HCT116 (cell line): ENCODE results near the gene SHISA7. TPM values are rescaled to one million over a fixed set of nuclear protein-coding genes. Genes with fewer than 3 reads are reported as not detected.

ENCODE experiments used
- ATAC-seq: fragments of 200-7000 bp; cut with Tn5 transposase; 2 replicates; pipeline ENCODE4 v1.9.1; 2020; ENCODE audit warnings: mild to moderate bottlenecking, moderate library complexity
- BruUV-seq: library from RNA; stranded (reverse); fragments of 400-500 nt; replicated peaks from 2 replicates; lab custom pipeline; 2021; lab: Mats Ljungman, UMichigan
- CTCF ChIA-PET: fragments of 300-600 bp; sonication (Branson Sonifier 250); formaldehyde crosslinking; loops from one replicate; lab custom pipeline; 2021; ENCODE audit warnings: antibody characterized with exemption; lab: Charles Lee
- POLR2A ChIA-PET: fragments of 300-600, 350-600 bp; sonication (Branson Sonifier 250); formaldehyde crosslinking; loops from one replicate; lab custom pipeline; 2021; ENCODE audit warnings: antibody characterized with exemption; lab: Charles Lee
- RAD21 ChIA-PET, 2 experiments: fragments of 300-600 bp; sonication (Branson Sonifier 250); formaldehyde crosslinking; loops; one replicate each; lab custom pipeline; 2023; ENCODE audit warnings: low total read pairs in 2 of 2; ENCODE audit not compliant: uncharacterized antibody in 2 of 2, unreplicated experiment in 2 of 2, low non-redundant PET in 1 of 2; lab: Charles Lee
- DNase-seq: peaks from one replicate; pipeline ENCODE4 v3.0.0-alpha.2; 2010; ENCODE audit warnings: low read depth, low spot score
- H2AFZ ChIP-seq: fragments of 200-600 bp; shearing (Covaris generic), sonication (generic); 2 replicates; pipeline ENCODE4 v1.6.1; 2017; ENCODE audit warnings: low read depth, mixed run types, mixed read lengths, antibody characterized with exemption, low read length; ENCODE audit not compliant: poor library complexity, severe bottlenecking
- H3K27ac ChIP-seq: 2 replicates; pipeline ENCODE4 v1.5.1; 2012; ENCODE audit warnings: low read depth, low read length
- H3K27me3 ChIP-seq: fragments of 200-600 bp; sonication (generic); 2 replicates; pipeline ENCODE4 v1.6.1; 2016; ENCODE audit warnings: mixed run types, low read length, mixed read lengths; ENCODE audit not compliant: insufficient read depth
- H3K36me3 ChIP-seq, 2 experiments: fragments of 200-500 bp in 1 of 2; fragments of 200-600 bp in 1 of 2; sonication (Bioruptor generic) in 1 of 2; sonication (generic) in 1 of 2; 2 replicates each; pipeline versions ENCODE4 v1.5.1 to v1.6.1; 2014 to 2016; ENCODE audit warnings: low read length in 2 of 2, inconsistent platforms in 1 of 2, mixed read lengths in 1 of 2, mixed run types in 1 of 2; ENCODE audit not compliant: insufficient read depth in 2 of 2, control insufficient read depth in 1 of 2
- H3K4me1 ChIP-seq, 2 experiments: fragments of 200-600 bp in 1 of 2; sonication (generic) in 1 of 2; 2 replicates each; pipeline versions ENCODE4 v1.5.1 to v1.6.1; 2012 to 2017; ENCODE audit warnings: low read length in 2 of 2, inconsistent platforms in 1 of 2, mild to moderate bottlenecking in 1 of 2, mixed read lengths in 1 of 2, mixed run types in 1 of 2, moderate library complexity in 1 of 2; ENCODE audit not compliant: insufficient read depth in 2 of 2, control insufficient read depth in 1 of 2
- H3K4me2 ChIP-seq: fragments of 200-600 bp; sonication (generic); 2 replicates; pipeline ENCODE4 v1.6.1; 2017; ENCODE audit warnings: mixed run types, low read length, mixed read lengths
- H3K4me3 ChIP-seq, 2 experiments: fragments of 200-600 bp in 1 of 2; sonication (generic) in 1 of 2; replicated peaks in 1 of 2; 2 replicates each; pipeline ENCODE4 v1.5.1; 2011 to 2016; ENCODE audit warnings: low read length in 2 of 2, control low read depth in 1 of 2, low read depth in 1 of 2, mild to moderate bottlenecking in 1 of 2, mixed read lengths in 1 of 2, mixed run types in 1 of 2
- H3K79me2 ChIP-seq: fragments of 200-600 bp; sonication (generic); 2 replicates; pipeline ENCODE4 v1.6.1; 2017; ENCODE audit warnings: mild to moderate bottlenecking, mixed run types, low read length, moderate library complexity, mixed read lengths; ENCODE audit not compliant: insufficient read depth
- H3K9ac ChIP-seq: fragments of 200-600 bp; sonication (generic); 2 replicates; pipeline ENCODE4 v1.6.1; 2016; ENCODE audit warnings: low read length, mixed read lengths
- H3K9me2 ChIP-seq: fragments of 200-600 bp; sonication (generic), shearing (Covaris generic); 2 replicates; pipeline ENCODE4 v1.6.1; 2017; ENCODE audit warnings: mixed run types, mild to moderate bottlenecking, moderate library complexity; ENCODE audit not compliant: insufficient read depth
- H3K9me3 ChIP-seq, 2 experiments: fragments of 200-500 bp in 1 of 2; fragments of 200-600 bp in 1 of 2; sonication (Bioruptor generic) in 1 of 2; sonication (generic) in 1 of 2; 2 replicates each; pipeline ENCODE4 v1.6.1; 2014 to 2017; ENCODE audit warnings: low read length in 2 of 2, mixed read lengths in 2 of 2, inconsistent platforms in 1 of 2, low read depth in 1 of 2, mild to moderate bottlenecking in 1 of 2, mixed run types in 1 of 2, moderate library complexity in 1 of 2; ENCODE audit not compliant: control insufficient read depth in 1 of 2, insufficient read depth in 1 of 2
- H4K20me1 ChIP-seq: fragments of 200-600 bp; sonication (generic), shearing (Covaris generic); 2 replicates; pipeline ENCODE4 v1.6.1; 2017; ENCODE audit warnings: mixed run types, mild to moderate bottlenecking, moderate library complexity; ENCODE audit not compliant: insufficient read depth
- ATF3 ChIP-seq: IDR thresholded peaks from 2 replicates; pipeline ENCODE4 v1.6.1; 2012
- CBX3 ChIP-seq: IDR thresholded peaks from 2 replicates; pipeline ENCODE4 v1.6.1; 2012; ENCODE audit warnings: low read depth
- CEBPB ChIP-seq: IDR thresholded peaks from 2 replicates; pipeline ENCODE4 v1.6.1; 2012; ENCODE audit warnings: low read depth
- CTCF ChIP-seq, 3 experiments: fragments of 200-600 bp in 1 of 3; sonication (generic) in 1 of 3; IDR thresholded peaks in 2 of 3; conservative IDR thresholded peaks in 1 of 3; 2 replicates each; pipeline ENCODE4 v1.5.1; 2012 to 2017; ENCODE audit warnings: low read depth in 2 of 3, low read length in 2 of 3, antibody characterized with exemption in 1 of 3, borderline replicate concordance in 1 of 3, control low read depth in 1 of 3, mild to moderate bottlenecking in 1 of 3, mixed read lengths in 1 of 3, mixed run types in 1 of 3, moderate library complexity in 1 of 3; ENCODE audit not compliant: insufficient read depth in 1 of 3
- EGR1 ChIP-seq: IDR thresholded peaks from 2 replicates; pipeline ENCODE4 v1.6.1; 2012; ENCODE audit warnings: low read depth
- ELF1 ChIP-seq: IDR thresholded peaks from 2 replicates; pipeline ENCODE4 v1.6.1; 2012; ENCODE audit warnings: low read depth, borderline replicate concordance
- EZH2 ChIP-seq: fragments of 200-600 bp; sonication (generic); IDR thresholded peaks from 2 replicates; pipeline ENCODE4 v1.6.1; 2017; ENCODE audit warnings: antibody characterized with exemption, mixed run types
- EZH2phosphoT487 ChIP-seq: fragments of 200-600 bp; IDR thresholded peaks from 2 replicates; pipeline ENCODE4 v1.6.1; 2018; ENCODE audit warnings: antibody characterized with exemption, borderline replicate concordance
- JUND ChIP-seq: IDR thresholded peaks from 2 replicates; pipeline ENCODE4 v1.6.1; 2012
- POLR2A ChIP-seq: IDR thresholded peaks from 2 replicates; pipeline ENCODE4 v1.7.0; 2011; ENCODE audit warnings: borderline replicate concordance; ENCODE audit not compliant: insufficient read depth, insufficient read length; ENCODE audit errors: extremely low read depth
- POLR2AphosphoS5 ChIP-seq: IDR thresholded peaks from 2 replicates; pipeline ENCODE4 v1.6.1; 2011; ENCODE audit warnings: mild to moderate bottlenecking, low read depth, low read length, moderate library complexity
- RAD21 ChIP-seq: IDR thresholded peaks from 2 replicates; pipeline ENCODE4 v1.6.1; 2012; ENCODE audit warnings: low read depth, mild to moderate bottlenecking
- REST ChIP-seq: IDR thresholded peaks from 2 replicates; pipeline ENCODE4 v1.6.1; 2012; ENCODE audit warnings: low read depth
- SIN3A ChIP-seq: IDR thresholded peaks from 2 replicates; pipeline ENCODE4 v1.6.1; 2012; ENCODE audit warnings: low read depth
- SRF ChIP-seq: IDR thresholded peaks from 2 replicates; pipeline ENCODE4 v1.6.1; 2012; ENCODE audit warnings: low read depth
- TCF7L2 ChIP-seq: IDR thresholded peaks from 2 replicates; pipeline ENCODE4 v1.7.0; 2011; ENCODE audit warnings: borderline replicate concordance, inconsistent platforms; ENCODE audit not compliant: insufficient read depth, insufficient read length; ENCODE audit errors: extremely low read depth
- YY1 ChIP-seq: IDR thresholded peaks from 2 replicates; pipeline ENCODE4 v1.6.1; 2011; ENCODE audit warnings: low read length, low read depth, moderate library complexity, mild to moderate bottlenecking; ENCODE audit not compliant: insufficient replicate concordance; ENCODE audit errors: extremely low read depth
- ZBTB33 ChIP-seq: IDR thresholded peaks from 2 replicates; pipeline ENCODE4 v1.6.1; 2011; ENCODE audit warnings: mild to moderate bottlenecking, low read length, moderate library complexity; ENCODE audit not compliant: insufficient replicate concordance; ENCODE audit errors: extremely low read depth
- ZFX ChIP-seq: fragments of 450-650 bp; IDR thresholded peaks from 2 replicates; pipeline ENCODE4 v1.6.1; 2017
- ZNF274 ChIP-seq: fragments of 200-500 bp; sonication (Bioruptor generic); IDR thresholded peaks from 2 replicates; pipeline ENCODE4 v1.6.1; 2014; ENCODE audit warnings: mild to moderate bottlenecking, low read depth, low read length, inconsistent platforms
- intact Hi-C: fragments of 100-400 bp; cut with micrococcal nuclease; formaldehyde crosslinking; loops from 2 replicates; pipeline ENCODE4 v1.10.0; 2022
- total RNA-seq: library from RNA; stranded (reverse); gene quantifications from one replicate; pipeline ENCODE4 v1.2.1, GENCODE V29; 2021; ENCODE audit not compliant: unreplicated experiment

The SHISA7 gene
- total RNA-seq, 1 experiment from 2014 or later: not detected

DNA sequence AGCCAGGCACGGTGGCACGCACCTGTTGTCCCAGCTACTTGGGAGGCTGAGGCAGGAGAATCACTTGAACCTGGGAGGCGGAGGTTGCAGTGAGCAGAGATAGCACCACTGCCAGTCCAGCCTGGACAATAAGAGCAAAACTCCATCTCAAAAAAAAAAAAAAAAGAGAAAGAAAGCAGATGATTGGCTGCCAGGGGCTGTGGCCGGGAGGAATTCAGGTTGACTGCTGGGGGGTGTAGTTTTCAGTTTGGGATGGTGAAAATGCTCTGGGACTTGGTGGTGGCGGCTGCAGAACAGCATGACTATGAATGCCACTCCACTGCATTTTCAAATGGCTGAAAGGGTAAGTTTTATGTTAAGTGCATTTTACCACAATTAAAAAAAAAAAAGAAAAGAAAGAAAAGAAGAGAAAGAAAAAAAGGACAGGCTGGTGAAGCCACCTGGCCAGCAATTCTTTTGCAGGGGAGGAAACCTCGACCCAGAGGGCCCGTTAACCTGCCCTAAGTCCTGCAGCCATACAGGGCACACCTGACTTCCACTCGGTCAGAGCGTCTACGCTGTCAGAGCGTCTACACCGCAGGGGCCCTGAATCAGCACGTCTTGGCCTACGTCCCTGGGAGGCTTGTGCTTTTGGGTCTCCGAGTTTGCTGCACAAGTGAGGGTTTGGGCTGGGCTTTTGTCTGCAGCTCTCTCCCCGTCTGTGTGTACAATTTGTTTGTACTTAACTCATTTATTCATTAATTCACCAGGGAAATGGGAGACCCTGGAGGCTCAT, 14.8 kb upstream of the SHISA7 start:
- no peaks in the 10 kb centered on the region; a peak in 1 of 4 replicates for H3K36me3 ChIP-seq
- POLR2A ChIA-PET: no interaction called here
- H3K4me2 ChIP-seq: no peak overlapping the region
- intact Hi-C loops: no loop called here
- peaks cover 12% of the 10 kb centered on the region; the same call in 1 of the 2 replicates for H3K79me2 ChIP-seq
- CTCF ChIA-PET: no interaction called here
- H3K4me3 ChIP-seq: no peak overlapping the region
- no peak overlapping the region for H3K9ac ChIP-seq
- H4K20me1 ChIP-seq: no peaks in the 10 kb centered on the region
- peaks cover 9 to 25% of the 10 kb centered on the region in 2 experiments for H3K4me1 ChIP-seq
- TF ChIP-seq POLR2A: no peak
- TF ChIP-seq RAD21: no peak
- no peak for TF ChIP-seq EGR1
- TF ChIP-seq ELF1: no peak
- no peak for TF ChIP-seq REST
- TF ChIP-seq SRF: no peak
- TF ChIP-seq ZFX: no peak
- no peak for TF ChIP-seq JUND
- no peak for TF ChIP-seq ZBTB33
- no peak for TF ChIP-seq ZNF274
- TF ChIP-seq SIN3A: no peak
- TF ChIP-seq TCF7L2: no peak
- TF ChIP-seq CBX3: no peak
- no peak for TF ChIP-seq CEBPB
- no peak for TF ChIP-seq CTCF (IDR thresholded peaks at IDR 0.05 in 2 of 3, conservative IDR thresholded peaks at IDR 0.05 in 1 of 3; ENCODE audit: borderline replicate concordance in 1 of 3, insufficient read depth in 1 of 3, low read depth in 2 of 3, low read length in 2 of 3)
- TF ChIP-seq YY1: no peak
- no peak for TF ChIP-seq POLR2AphosphoS5
- TF ChIP-seq EZH2: no peak
- no peak for TF ChIP-seq ATF3
- no peak for TF ChIP-seq EZH2phosphoT487
- DNase-seq (no peak), ATAC-seq (no peak)
- RAD21 ChIA-PET: no interaction called here
- no peak overlapping the region for H2AFZ ChIP-seq
- H3K9me3 ChIP-seq: no peaks in the 10 kb centered on the region
- no peaks in the 10 kb centered on the region for H3K27me3 ChIP-seq
- no peaks in the 10 kb centered on the region for H3K9me2 ChIP-seq
- no TSS peak for BruUV-seq
- no peak overlapping the region for H3K27ac ChIP-seq
